HEK293 (cell line): ENCODE data around the gene SPHK1.

Source experiments
- ATF2 ChIP-seq: fragments of 450-650 bp; formaldehyde crosslinking; IDR thresholded peaks from 2 replicates; pipeline ENCODE4 v1.5.1; 2016; ENCODE audit warnings: missing biosample characterization, missing genetic modification characterization, low read depth
- HOXD13 ChIP-seq: sonication (generic); formaldehyde crosslinking; IDR thresholded peaks from 2 replicates; pipeline ENCODE4 v1.8.0; 2022; ENCODE audit warnings: missing genetic modification reagents, borderline replicate concordance
- PBX3 ChIP-seq: sonication (generic); formaldehyde crosslinking; IDR thresholded peaks from 2 replicates; pipeline ENCODE4 v1.8.1; 2022; ENCODE audit warnings: mild to moderate bottlenecking, moderate library complexity, missing genetic modification reagents
- SALL2 ChIP-seq: fragments of 450-650 bp; formaldehyde crosslinking; IDR thresholded peaks from 2 replicates; pipeline ENCODE4 v1.5.0; 2017; ENCODE audit warnings: missing biosample characterization, mild to moderate bottlenecking, missing genetic modification characterization, borderline replicate concordance
- SP2 ChIP-seq: fragments of 450-650 bp; formaldehyde crosslinking; IDR thresholded peaks from 2 replicates; pipeline ENCODE4 v1.5.1; 2016; ENCODE audit warnings: missing biosample characterization, missing genetic modification characterization
- ZNF184 ChIP-seq: fragments of 450-650 bp; IDR thresholded peaks from 2 replicates; pipeline ENCODE4 v1.5.1; 2018; ENCODE audit warnings: missing biosample characterization, mild to moderate bottlenecking, missing genetic modification characterization
- ZNF639 ChIP-seq: fragments of 450-650 bp; formaldehyde crosslinking; IDR thresholded peaks from 2 replicates; pipeline ENCODE4 v1.5.1; 2016; ENCODE audit warnings: missing biosample characterization, missing genetic modification characterization
- ZNF76 ChIP-seq: fragments of 450-650 bp; formaldehyde crosslinking; IDR thresholded peaks from 2 replicates; pipeline ENCODE4; 2016; ENCODE audit warnings: low read depth, missing biosample characterization, missing genetic modification characterization, borderline replicate concordance
- ZNF792 ChIP-seq: fragments of 450-650 bp; formaldehyde crosslinking; IDR thresholded peaks from 2 replicates; pipeline ENCODE4 v1.5.1; 2016; ENCODE audit warnings: missing biosample characterization, missing genetic modification characterization
- ZNF830 ChIP-seq: fragments of 450-650 bp; IDR thresholded peaks from 2 replicates; pipeline ENCODE4 v1.5.0; 2018; ENCODE audit warnings: missing biosample characterization, missing genetic modification characterization, low read depth, mild to moderate bottlenecking, moderate library complexity
- TF ChIP-seq, protein P1 (sequence below): fragments of 450-650 bp; formaldehyde crosslinking; IDR thresholded peaks from 2 replicates; pipeline ENCODE4 v1.5.1; 2016; ENCODE audit warnings: missing biosample characterization, missing genetic modification characterization
- TF ChIP-seq, protein P2 (sequence below): fragments of 450-650 bp; formaldehyde crosslinking; IDR thresholded peaks from 2 replicates; pipeline ENCODE4 v1.5.1; 2016; ENCODE audit warnings: missing biosample characterization, missing genetic modification characterization

GRCh38 chr17:76408037-76408849 is 23.8 kb downstream of the SPHK1 start:
- TF ChIP-seq ZNF830 (tag by site-specific recombination) (no peak), ZNF639 (tag by site-specific recombination) (no peak), ZNF184 (tag by site-specific recombination) (no peak), ZNF792 (tag by site-specific recombination) (no peak), PBX3 (CRISPR knock-in tag) (no peak), ATF2 (tag by site-specific recombination) (no peak), SALL2 (tag by site-specific recombination) (no peak), HOXD13 (CRISPR knock-in tag) (no peak), ZNF76 (tag by site-specific recombination) (no peak), SP2 (tag by site-specific recombination) (no peak)
- TF ChIP-seq, protein P1, sequence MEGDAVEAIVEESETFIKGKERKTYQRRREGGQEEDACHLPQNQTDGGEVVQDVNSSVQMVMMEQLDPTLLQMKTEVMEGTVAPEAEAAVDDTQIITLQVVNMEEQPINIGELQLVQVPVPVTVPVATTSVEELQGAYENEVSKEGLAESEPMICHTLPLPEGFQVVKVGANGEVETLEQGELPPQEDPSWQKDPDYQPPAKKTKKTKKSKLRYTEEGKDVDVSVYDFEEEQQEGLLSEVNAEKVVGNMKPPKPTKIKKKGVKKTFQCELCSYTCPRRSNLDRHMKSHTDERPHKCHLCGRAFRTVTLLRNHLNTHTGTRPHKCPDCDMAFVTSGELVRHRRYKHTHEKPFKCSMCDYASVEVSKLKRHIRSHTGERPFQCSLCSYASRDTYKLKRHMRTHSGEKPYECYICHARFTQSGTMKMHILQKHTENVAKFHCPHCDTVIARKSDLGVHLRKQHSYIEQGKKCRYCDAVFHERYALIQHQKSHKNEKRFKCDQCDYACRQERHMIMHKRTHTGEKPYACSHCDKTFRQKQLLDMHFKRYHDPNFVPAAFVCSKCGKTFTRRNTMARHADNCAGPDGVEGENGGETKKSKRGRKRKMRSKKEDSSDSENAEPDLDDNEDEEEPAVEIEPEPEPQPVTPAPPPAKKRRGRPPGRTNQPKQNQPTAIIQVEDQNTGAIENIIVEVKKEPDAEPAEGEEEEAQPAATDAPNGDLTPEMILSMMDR (tag by site-specific recombination), result peak; percentile 59
- TF ChIP-seq, protein P2, sequence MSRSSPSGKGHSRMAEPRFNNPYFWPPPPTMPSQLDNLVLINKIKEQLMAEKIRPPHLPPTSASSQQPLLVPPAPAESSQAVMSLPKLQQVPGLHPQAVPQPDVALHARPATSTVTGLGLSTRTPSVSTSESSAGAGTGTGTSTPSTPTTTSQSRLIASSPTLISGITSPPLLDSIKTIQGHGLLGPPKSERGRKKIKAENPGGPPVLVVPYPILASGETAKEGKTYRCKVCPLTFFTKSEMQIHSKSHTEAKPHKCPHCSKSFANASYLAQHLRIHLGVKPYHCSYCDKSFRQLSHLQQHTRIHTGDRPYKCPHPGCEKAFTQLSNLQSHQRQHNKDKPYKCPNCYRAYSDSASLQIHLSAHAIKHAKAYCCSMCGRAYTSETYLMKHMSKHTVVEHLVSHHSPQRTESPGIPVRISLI, result no peak
